MM.1S (cell line): ENCODE data around the gene CERS6.

Experiments used
- DNase-seq: peaks from one replicate; pipeline ENCODE4 v3.0.0-alpha.2; 2015
- H2AFZ ChIP-seq: fragments of 300-600 bp; sonication (generic); 2 replicates; pipeline ENCODE4 v1.6.0; 2016; ENCODE audit warnings: antibody characterized with exemption, low read length
- H3F3A ChIP-seq: fragments of 300-600 bp; sonication (generic); 2 replicates; pipeline ENCODE4 v1.6.1; 2016; ENCODE audit warnings: mild to moderate bottlenecking, antibody characterized with exemption, low read length, moderate library complexity, mixed read lengths; ENCODE audit not compliant: insufficient read depth
- H3K27ac ChIP-seq: fragments of 300-600 bp; sonication (generic); 2 replicates; pipeline ENCODE4 v1.5.1; 2016; ENCODE audit warnings: mild to moderate bottlenecking, low read length
- H3K27me3 ChIP-seq: fragments of 300-600 bp; sonication (generic); replicated peaks from 2 replicates; pipeline ENCODE4 v1.6.0; 2016; ENCODE audit warnings: low read length; ENCODE audit not compliant: insufficient read depth
- H3K36me3 ChIP-seq: fragments of 300-600 bp; sonication (generic); replicated peaks from 2 replicates; pipeline ENCODE4 v1.6.1; 2016; ENCODE audit warnings: mild to moderate bottlenecking, low read length, mixed read lengths; ENCODE audit not compliant: insufficient read depth
- H3K4me1 ChIP-seq: fragments of 300-600 bp; sonication (generic); 2 replicates; pipeline ENCODE4 v1.6.1; 2016; ENCODE audit warnings: low read length, mixed read lengths
- H3K4me2 ChIP-seq: fragments of 300-600 bp; sonication (generic); 2 replicates; pipeline ENCODE4 v1.6.0; 2016; ENCODE audit warnings: low read depth, low read length
- H3K4me3 ChIP-seq: fragments of 300-600 bp; sonication (generic); 2 replicates; pipeline ENCODE4 v1.5.1; 2016; ENCODE audit warnings: low read length, mixed read lengths
- H3K79me2 ChIP-seq: fragments of 300-600 bp; sonication (generic); 2 replicates; pipeline ENCODE4 v1.6.1; 2016; ENCODE audit warnings: mixed run types, low read length, mixed read lengths
- H3K9ac ChIP-seq: fragments of 300-600 bp; sonication (generic); 2 replicates; pipeline ENCODE4 v1.6.1; 2016; ENCODE audit warnings: low read length, mixed read lengths
- H3K9me2 ChIP-seq: fragments of 300-600 bp; sonication (generic); replicated peaks from 2 replicates; pipeline ENCODE4 v1.6.1; 2016; ENCODE audit warnings: mild to moderate bottlenecking, low read length, mixed read lengths; ENCODE audit not compliant: insufficient read depth
- H3K9me3 ChIP-seq: fragments of 300-600 bp; sonication (generic); replicated peaks from 2 replicates; pipeline ENCODE4 v1.6.1; 2016; ENCODE audit warnings: mild to moderate bottlenecking, low read length, mixed read lengths; ENCODE audit not compliant: insufficient read depth
- H4K20me1 ChIP-seq: fragments of 300-600 bp; sonication (generic); 2 replicates; pipeline ENCODE4 v1.6.1; 2016; ENCODE audit warnings: mild to moderate bottlenecking, low read length, moderate library complexity, mixed read lengths; ENCODE audit not compliant: insufficient read depth
- CTCF ChIP-seq: fragments of 300-600 bp; sonication (generic); IDR thresholded peaks from 2 replicates; pipeline ENCODE4 v1.5.1; 2016; ENCODE audit warnings: antibody characterized with exemption, low read length, mixed read lengths
- EZH2 ChIP-seq: fragments of 300-600 bp; sonication (generic); optimal IDR thresholded peaks from 2 replicates; pipeline ENCODE3; 2017; ENCODE audit warnings: low read depth, mild to moderate bottlenecking, antibody characterized with exemption, low read length, mixed read lengths
- EZH2phosphoT487 ChIP-seq: fragments of 300-600 bp; sonication (generic); IDR thresholded peaks from 2 replicates; pipeline ENCODE4 v1.6.1; 2018; ENCODE audit warnings: antibody characterized with exemption, low read length

CERS6 gene

GRCh38 chr2:168805615-168806014, 349.5 kb downstream of the CERS6 start:
- no peak for DNase-seq
- TF ChIP-seq CTCF: no peak
- TF ChIP-seq EZH2phosphoT487: no peak
- TF ChIP-seq EZH2: no peak
- Histone ChIP-seq H3K9me2 (no peaks in the 10 kb centered on the region), H2AFZ (no peak overlapping the region), H3F3A (no peaks in the 10 kb centered on the region), H3K27ac (no peak overlapping the region), H3K4me1 (no peaks in the 10 kb centered on the region), H3K79me2 (no peaks in the 10 kb centered on the region), H3K9ac (no peak overlapping the region), H3K27me3 (no peaks in the 10 kb centered on the region), H3K9me3 (no peaks in the 10 kb centered on the region), H3K4me3 (no peak overlapping the region), H3K4me2 (no peak overlapping the region), H4K20me1 (no peaks in the 10 kb centered on the region), H3K36me3 (no peaks in the 10 kb centered on the region)

GRCh38 chr2:168809537-168809936, 353.5 kb downstream of the CERS6 start:
- Histone ChIP-seq H3K36me3 (no peaks in the 10 kb centered on the region), H3K27ac (no peak overlapping the region), H4K20me1 (no peaks in the 10 kb centered on the region), H3K4me1 (no peaks in the 10 kb centered on the region), H2AFZ (no peak overlapping the region), H3K9me2 (no peaks in the 10 kb centered on the region), H3K27me3 (no peaks in the 10 kb centered on the region), H3F3A (no peaks in the 10 kb centered on the region), H3K79me2 (no peaks in the 10 kb centered on the region), H3K4me3 (no peak overlapping the region), H3K9ac (no peak overlapping the region), H3K4me2 (no peak overlapping the region), H3K9me3 (no peaks in the 10 kb centered on the region)
- no peak for DNase-seq
- TF ChIP-seq EZH2 (no peak), CTCF (no peak), EZH2phosphoT487 (no peak)

GRCh38 chr2:168810235-168810634, 354.2 kb downstream of the CERS6 start:
- Histone ChIP-seq H3K79me2 (no peaks in the 10 kb centered on the region), H2AFZ (no peak overlapping the region), H3K9me3 (no peaks in the 10 kb centered on the region), H3K9me2 (no peaks in the 10 kb centered on the region), H3K27ac (no peak overlapping the region), H3K4me3 (no peak overlapping the region), H3F3A (no peaks in the 10 kb centered on the region), H3K4me1 (no peaks in the 10 kb centered on the region), H3K9ac (no peak overlapping the region), H3K4me2 (no peak overlapping the region), H3K27me3 (no peaks in the 10 kb centered on the region), H4K20me1 (no peaks in the 10 kb centered on the region), H3K36me3 (no peaks in the 10 kb centered on the region)
- DNase-seq: no peak
- TF ChIP-seq EZH2 (no peak), CTCF (no peak), EZH2phosphoT487 (no peak)
